Body of pancreas (tissue), 4 donors: ENCODE data around the gene RABAC1. TPM values are rescaled to one million over a fixed set of nuclear protein-coding genes. Genes with fewer than 3 reads are reported as not detected.
A peak's percentile ranks its signal among the peaks of the same experiment; 100 is the strongest.

Experiments
- ATAC-seq: fragments of 150-250 bp; one replicate; pipeline ENCODE4 v1.9.1; 2016
- DNase-seq, 4 donors: peaks; one replicate each; pipeline ENCODE4 v3.0.0-alpha.2; 2019
- H3K27ac ChIP-seq, 4 donors: fragments of 200-600 bp; sonication (generic); 1 replicate in 3 of 4; 2 replicates in 1 of 4; pipeline versions ENCODE4 v1.5.1 to v1.6.1; 2016 to 2019; ENCODE audit warnings: mild to moderate bottlenecking in 1 of 4, mixed read lengths in 1 of 4, moderate library complexity in 1 of 4
- H3K27me3 ChIP-seq, 2 donors: fragments of 200-600 bp; sonication (generic); one replicate each; pipeline ENCODE4 v1.6.0; 2016; ENCODE audit warnings: mild to moderate bottlenecking in 1 of 2
- H3K36me3 ChIP-seq, 2 donors: fragments of 200-600 bp; sonication (generic); replicated peaks in 1 of 2; 2 replicates each; pipeline ENCODE4 v1.5.1; 2016; ENCODE audit warnings: low read depth in 2 of 2; ENCODE audit not compliant: insufficient read depth in 1 of 2
- H3K4me1 ChIP-seq: fragments of 200-600 bp; sonication (generic); one replicate; pipeline ENCODE4 v1.6.0; 2016
- H3K4me3 ChIP-seq, 2 donors: fragments of 200-600 bp; sonication (generic); 1 replicate in 1 of 2; 2 replicates in 1 of 2; pipeline ENCODE4 v1.5.1; 2016 to 2019
- H3K9me3 ChIP-seq, 3 donors: fragments of 200-600 bp; sonication (generic); 1 replicate in 2 of 3; 2 replicates in 1 of 3; pipeline ENCODE4 v1.5.1; 2016
- POLR2A ChIP-seq, 3 donors: fragments of 450-650 bp; IDR thresholded peaks; one replicate each; pipeline ENCODE4 v1.6.1; 2016; ENCODE audit warnings: antibody characterized with exemption in 3 of 3, mild to moderate bottlenecking in 2 of 3
- WGBS, 2 donors: methylation state at CpG; one replicate each; pipeline ENCODE4 v1.1.5; 2017; 5-methylcytosine and 5-hydroxymethylcytosine counted together
- intact Hi-C: fragments of 100-400 bp; cut with DNase I; formaldehyde crosslinking; loops from one replicate; pipeline ENCODE4 v1.15.1; 2023
- total RNA-seq, 2 donors: library from RNA; depleted of rRNA; stranded (reverse); fragments of >200 nt; gene quantifications; one replicate each; pipeline ENCODE4 v1.1.0, GENCODE V29; 2016
- TF ChIP-seq, protein P1 (sequence below), 7 experiments: fragments of 450-650 bp in 4 of 7; fragments of 200-600 bp in 3 of 7; sonication (generic) in 3 of 7; IDR thresholded peaks; one replicate each; pipeline ENCODE4 v1.5.1; 2016 to 2019; ENCODE audit warnings: antibody characterized with exemption in 7 of 7

RABAC1 gene, protein sequence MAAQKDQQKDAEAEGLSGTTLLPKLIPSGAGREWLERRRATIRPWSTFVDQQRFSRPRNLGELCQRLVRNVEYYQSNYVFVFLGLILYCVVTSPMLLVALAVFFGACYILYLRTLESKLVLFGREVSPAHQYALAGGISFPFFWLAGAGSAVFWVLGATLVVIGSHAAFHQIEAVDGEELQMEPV
- total RNA-seq, result 10 to 100 TPM; 87.3 to 88.5 TPM

DNA sequence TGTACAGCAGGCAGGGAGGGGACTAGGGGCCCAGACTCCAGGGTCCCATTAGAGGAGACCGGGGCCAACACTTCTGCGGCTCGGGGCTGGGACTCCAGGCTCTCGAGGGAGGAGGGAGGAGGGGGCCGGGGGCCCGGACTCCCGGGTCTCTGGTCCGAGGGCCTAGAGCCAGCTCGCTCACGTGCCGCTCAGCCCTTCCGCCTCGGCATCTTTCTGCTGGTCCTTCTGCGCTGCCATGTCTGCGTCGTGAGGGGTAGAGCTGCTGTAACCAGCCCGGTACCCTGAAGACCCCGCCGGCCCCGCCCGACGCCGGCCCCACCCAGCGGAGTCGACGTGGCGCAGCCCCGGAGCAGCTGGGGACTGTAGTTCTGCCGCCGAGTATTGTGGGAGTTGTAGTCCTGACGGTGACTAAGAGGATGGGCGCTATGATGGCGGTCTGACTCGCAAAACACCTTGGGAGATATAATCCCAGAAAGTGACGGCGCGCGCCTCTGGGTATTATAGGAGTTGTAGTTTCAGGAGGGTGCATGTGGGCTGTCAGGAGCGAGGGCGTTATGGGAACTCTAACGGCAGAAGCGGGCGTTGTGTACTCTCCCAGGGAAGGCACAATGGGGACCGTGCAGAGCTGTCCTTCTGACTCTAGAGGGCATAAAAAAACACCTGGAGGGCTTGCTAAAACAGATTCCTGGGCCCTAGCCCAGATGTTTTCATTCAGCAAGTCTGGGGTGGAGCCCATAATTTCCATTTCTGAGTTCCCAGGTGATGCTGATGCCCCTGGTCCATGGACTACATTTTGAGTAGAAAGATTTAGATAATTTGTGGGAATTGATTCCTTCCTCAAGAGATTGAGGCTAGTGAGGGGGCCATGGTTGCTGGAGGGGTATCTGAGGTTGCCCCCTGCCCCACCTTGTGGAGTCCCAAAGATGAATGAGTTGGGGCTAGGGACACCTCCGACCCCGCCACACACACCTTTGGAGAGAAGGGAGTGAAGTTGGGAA is at the start of gene RABAC1:
Gene RABAC1 (minus strand): TSS at position 266 of the 998 bp plus-strand sequence. CDS start 29 bp downstream, at position 237.
- intact Hi-C loops, result loop anchor here (5.0 kb wide), 1 partner anchor 82 kb away; the partner anchor contains the start of gene CD79A
- WGBS, 2 donors, result 4 to 19% methylated on average over 10 to 46 of the region's 46 CpGs
- H3K9me3 ChIP-seq, result no peaks in the 10 kb centered on the region
- H3K4me1 ChIP-seq, result peaks cover 15% of the 10 kb centered on the region
- no peak for TF ChIP-seq POLR2A (IDR thresholded peaks at IDR 0.05)
- TF ChIP-seq, protein P1, sequence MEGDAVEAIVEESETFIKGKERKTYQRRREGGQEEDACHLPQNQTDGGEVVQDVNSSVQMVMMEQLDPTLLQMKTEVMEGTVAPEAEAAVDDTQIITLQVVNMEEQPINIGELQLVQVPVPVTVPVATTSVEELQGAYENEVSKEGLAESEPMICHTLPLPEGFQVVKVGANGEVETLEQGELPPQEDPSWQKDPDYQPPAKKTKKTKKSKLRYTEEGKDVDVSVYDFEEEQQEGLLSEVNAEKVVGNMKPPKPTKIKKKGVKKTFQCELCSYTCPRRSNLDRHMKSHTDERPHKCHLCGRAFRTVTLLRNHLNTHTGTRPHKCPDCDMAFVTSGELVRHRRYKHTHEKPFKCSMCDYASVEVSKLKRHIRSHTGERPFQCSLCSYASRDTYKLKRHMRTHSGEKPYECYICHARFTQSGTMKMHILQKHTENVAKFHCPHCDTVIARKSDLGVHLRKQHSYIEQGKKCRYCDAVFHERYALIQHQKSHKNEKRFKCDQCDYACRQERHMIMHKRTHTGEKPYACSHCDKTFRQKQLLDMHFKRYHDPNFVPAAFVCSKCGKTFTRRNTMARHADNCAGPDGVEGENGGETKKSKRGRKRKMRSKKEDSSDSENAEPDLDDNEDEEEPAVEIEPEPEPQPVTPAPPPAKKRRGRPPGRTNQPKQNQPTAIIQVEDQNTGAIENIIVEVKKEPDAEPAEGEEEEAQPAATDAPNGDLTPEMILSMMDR (IDR thresholded peaks at IDR 0.05), result no peak
- ATAC-seq (peak; percentile 81), DNase-seq (peak; percentile 86 to 91 (median 90))
- no peaks in the 10 kb centered on the region for H3K36me3 ChIP-seq
- no peaks in the 10 kb centered on the region for H3K27me3 ChIP-seq
- H3K27ac ChIP-seq, result peak within 1 kb of the TSS; percentile 83 to 90 (median 86)
- peak within 1 kb of the TSS; percentile 54 to 94 for H3K4me3 ChIP-seq

DNA sequence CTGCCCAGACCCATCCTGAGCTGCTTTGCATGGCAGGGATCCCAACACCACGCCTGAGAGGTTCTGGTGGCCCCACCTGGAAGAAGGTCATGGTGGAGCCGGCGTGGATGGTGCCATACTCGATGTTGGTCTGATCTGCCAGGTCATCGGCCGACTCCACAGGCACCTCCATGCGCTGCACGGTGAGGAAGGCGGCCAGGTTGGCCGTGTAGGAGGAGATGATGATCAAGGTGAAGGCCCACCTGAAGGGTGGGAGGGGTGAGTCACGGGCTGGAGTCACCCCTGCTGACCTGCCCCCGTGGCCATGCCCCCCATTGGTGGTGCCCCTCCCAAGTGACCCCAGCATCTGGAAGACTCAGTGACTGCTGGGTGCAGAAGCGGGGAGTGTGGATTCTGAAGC is 47.4 kb upstream of the RABAC1 start:
- no peaks in the 10 kb centered on the region for H3K4me1 ChIP-seq
- no peaks in the 10 kb centered on the region for H3K27me3 ChIP-seq
- no peak for ATAC-seq
- no peak for DNase-seq
- TF ChIP-seq, protein P1 (IDR thresholded peaks at IDR 0.05), result no peak
- H3K36me3 ChIP-seq, result no peaks in the 10 kb centered on the region
- no peak overlapping the region for H3K27ac ChIP-seq
- 75 to 81% methylated on average over 10 of the region's 13 CpGs for WGBS, 2 donors
- intact Hi-C loops, result no loop called here
- H3K9me3 ChIP-seq, result no peaks in the 10 kb centered on the region
- no peak overlapping the region for H3K4me3 ChIP-seq

DNA sequence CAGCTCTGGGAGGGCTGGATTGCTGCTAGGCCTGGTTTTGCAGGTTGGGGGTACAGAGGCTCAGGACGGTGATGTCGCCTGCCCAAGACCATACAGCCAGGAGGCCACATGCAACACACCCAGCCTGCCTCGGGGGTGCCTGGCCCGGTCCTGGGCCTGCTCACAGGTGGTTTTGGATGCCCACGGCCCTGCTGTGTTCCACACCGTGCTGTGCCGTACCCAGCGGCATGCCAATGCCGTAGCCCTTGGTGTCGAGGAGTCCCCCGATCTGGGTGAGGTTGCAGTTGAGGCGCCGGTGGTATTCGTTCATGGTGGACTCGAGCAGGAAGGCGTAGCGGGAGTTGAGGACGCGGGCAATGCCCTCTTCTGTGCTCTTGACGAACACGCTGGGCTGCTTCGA is 46.4 kb upstream of the RABAC1 start:
- DNase-seq (no peak), ATAC-seq (no peak)
- no peaks in the 10 kb centered on the region for H3K4me1 ChIP-seq
- intact Hi-C loops, result no loop called here
- 72 to 88% methylated on average over 10 to 22 of the region's 22 CpGs for WGBS, 2 donors
- no peak overlapping the region for H3K27ac ChIP-seq
- TF ChIP-seq, protein P1 (IDR thresholded peaks at IDR 0.05), result no peak
- TF ChIP-seq POLR2A (IDR thresholded peaks at IDR 0.05), result no peak
- no peaks in the 10 kb centered on the region for H3K9me3 ChIP-seq
- no peaks in the 10 kb centered on the region for H3K36me3 ChIP-seq
- H3K27me3 ChIP-seq, result no peaks in the 10 kb centered on the region
- no peak overlapping the region for H3K4me3 ChIP-seq

DNA sequence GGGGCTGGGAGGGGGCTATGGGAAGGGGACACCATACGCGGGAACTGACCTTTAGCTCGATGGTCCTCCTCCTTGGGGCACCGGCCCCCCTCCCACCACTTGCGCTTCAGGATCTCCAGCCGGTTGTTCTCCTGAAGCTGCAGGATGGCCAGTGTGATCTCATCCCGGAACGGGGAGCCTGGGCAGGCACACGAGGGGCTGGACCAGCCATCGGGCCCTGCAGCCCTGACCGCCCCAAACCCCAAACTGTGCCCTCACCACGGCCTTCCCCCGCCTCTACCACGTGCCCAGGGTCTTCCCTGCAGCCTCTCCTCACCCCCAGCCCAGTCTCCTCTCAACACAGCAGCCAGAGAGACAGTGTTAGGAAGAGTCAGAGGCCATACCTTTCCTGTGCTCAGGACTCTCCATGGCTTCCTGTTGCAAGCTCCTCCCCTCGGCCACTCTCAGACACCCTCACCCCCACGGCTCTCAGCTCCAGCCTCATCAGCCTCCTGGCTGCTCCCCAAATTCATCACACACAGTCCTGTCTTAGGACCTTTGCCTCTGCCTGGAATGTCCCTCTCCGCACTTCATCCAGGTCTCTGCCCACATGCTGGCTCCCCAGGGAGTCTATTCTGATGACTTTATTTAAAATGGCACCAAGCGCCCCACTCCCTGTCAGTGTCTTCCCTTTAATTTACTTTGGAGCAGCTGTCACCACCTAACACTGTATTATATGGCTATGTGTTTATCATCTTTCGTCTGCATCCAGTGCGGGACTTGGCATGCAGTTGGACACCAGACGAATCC is 44.6 kb upstream of the RABAC1 start:
- WGBS, 2 donors, result 49 to 65% methylated on average over 9 to 21 of the region's 21 CpGs
- Histone ChIP-seq H3K27ac (no peak overlapping the region), H3K4me3 (no peak overlapping the region), H3K4me1 (no peaks in the 10 kb centered on the region), H3K36me3 (no peaks in the 10 kb centered on the region), H3K27me3 (peaks cover 0 to 7% of the 10 kb centered on the region in 2 donors), H3K9me3 (no peaks in the 10 kb centered on the region)
- intact Hi-C loops, result no loop called here
- no peak for TF ChIP-seq POLR2A (IDR thresholded peaks at IDR 0.05)
- TF ChIP-seq, protein P1 (IDR thresholded peaks at IDR 0.05), result no peak
- no peak for DNase-seq
- no peak for ATAC-seq
